Lower leg skin (tissue), 4 donors: Measurements from ENCODE around the gene SCAF8. TPM values are rescaled to one million over a fixed set of nuclear protein-coding genes. Genes with fewer than 3 reads are reported as not detected.

Experiments
- DNase-seq, 2 donors: peaks; one replicate each; pipeline ENCODE4 v3.0.0-alpha.2; 2019; ENCODE audit warnings: low spot score in 2 of 2
- H3K4me3 ChIP-seq: fragments of 200-600 bp; sonication (generic); 2 replicates; pipeline ENCODE4 v1.5.1; 2017; ENCODE audit warnings: mild to moderate bottlenecking, low read depth; ENCODE audit not compliant: poor library complexity, severe bottlenecking
- POLR2A ChIP-seq, 2 donors: fragments of 450-650 bp; IDR thresholded peaks; one replicate each; pipeline ENCODE4 v1.6.1; 2016 to 2017; ENCODE audit warnings: antibody characterized with exemption in 2 of 2, mild to moderate bottlenecking in 1 of 2, moderate library complexity in 1 of 2
- WGBS, 2 donors: methylation state at CpG; one replicate each; pipeline ENCODE4 v1.1.5; 2018; 5-methylcytosine and 5-hydroxymethylcytosine counted together
- intact Hi-C: fragments of 100-400 bp; cut with DNase I; formaldehyde crosslinking; loops from one replicate; pipeline ENCODE4 v1.15.0; 2023; ENCODE audit warnings: low total_unique reads
- total RNA-seq, 4 donors: library from RNA; depleted of rRNA; stranded (reverse); fragments of >200 nt; gene quantifications; one replicate each; pipeline ENCODE4 v1.1.0, GENCODE V29; 2016
- TF ChIP-seq, protein P1 (sequence below), 3 donors: fragments of 450-650 bp; IDR thresholded peaks; one replicate each; pipeline ENCODE4 v1.5.1; 2016; ENCODE audit warnings: antibody characterized with exemption in 3 of 3, mild to moderate bottlenecking in 3 of 3, moderate library complexity in 2 of 3

SCAF8 gene
- total RNA-seq, 4 donors from 2014 or later = 31.4 to 45.3 (median 41.3) TPM

GRCh38 chr6:154824076-154824475 is 90.9 kb downstream of the SCAF8 start:
- DNase-seq = no peak
- WGBS, 2 donors = 7 to 13% methylated on average over 4 of the region's 4 CpGs
- no peak for TF ChIP-seq POLR2A (IDR thresholded peaks at IDR 0.05)
- TF ChIP-seq, protein P1, sequence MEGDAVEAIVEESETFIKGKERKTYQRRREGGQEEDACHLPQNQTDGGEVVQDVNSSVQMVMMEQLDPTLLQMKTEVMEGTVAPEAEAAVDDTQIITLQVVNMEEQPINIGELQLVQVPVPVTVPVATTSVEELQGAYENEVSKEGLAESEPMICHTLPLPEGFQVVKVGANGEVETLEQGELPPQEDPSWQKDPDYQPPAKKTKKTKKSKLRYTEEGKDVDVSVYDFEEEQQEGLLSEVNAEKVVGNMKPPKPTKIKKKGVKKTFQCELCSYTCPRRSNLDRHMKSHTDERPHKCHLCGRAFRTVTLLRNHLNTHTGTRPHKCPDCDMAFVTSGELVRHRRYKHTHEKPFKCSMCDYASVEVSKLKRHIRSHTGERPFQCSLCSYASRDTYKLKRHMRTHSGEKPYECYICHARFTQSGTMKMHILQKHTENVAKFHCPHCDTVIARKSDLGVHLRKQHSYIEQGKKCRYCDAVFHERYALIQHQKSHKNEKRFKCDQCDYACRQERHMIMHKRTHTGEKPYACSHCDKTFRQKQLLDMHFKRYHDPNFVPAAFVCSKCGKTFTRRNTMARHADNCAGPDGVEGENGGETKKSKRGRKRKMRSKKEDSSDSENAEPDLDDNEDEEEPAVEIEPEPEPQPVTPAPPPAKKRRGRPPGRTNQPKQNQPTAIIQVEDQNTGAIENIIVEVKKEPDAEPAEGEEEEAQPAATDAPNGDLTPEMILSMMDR (IDR thresholded peaks at IDR 0.05) = no peak
- intact Hi-C loops = no loop called here
- H3K4me3 ChIP-seq = no peak overlapping the region

- no peak for DNase-seq
- no peak overlapping the region for H3K4me3 ChIP-seq
- WGBS, 2 donors = 81 to 89% methylated on average over 1 of the region's 1 CpG
- TF ChIP-seq POLR2A (IDR thresholded peaks at IDR 0.05) = no peak
- TF ChIP-seq, protein P1 (IDR thresholded peaks at IDR 0.05) = no peak
- intact Hi-C loops = no loop called here
These were observed 96.8 kb downstream of the SCAF8 start for GRCh38 chr6:154829970-154830369.

GRCh38 chr6:154830771-154831170 is 97.6 kb downstream of the SCAF8 start:
- WGBS, 2 donors = 76 to 80% methylated on average over 4 of the region's 4 CpGs
- DNase-seq = no peak
- no peak overlapping the region for H3K4me3 ChIP-seq
- TF ChIP-seq, protein P1 (IDR thresholded peaks at IDR 0.05) = no peak
- no peak for TF ChIP-seq POLR2A (IDR thresholded peaks at IDR 0.05)
- intact Hi-C loops = no loop called here

GRCh38 chr6:154835307-154835706 is 102.1 kb downstream of the SCAF8 start:
- DNase-seq = no peak
- WGBS, 2 donors = 46 to 48% methylated on average over 4 of the region's 4 CpGs
- no peak for TF ChIP-seq POLR2A (IDR thresholded peaks at IDR 0.05)
- TF ChIP-seq, protein P1 (IDR thresholded peaks at IDR 0.05) = no peak
- intact Hi-C loops = no loop called here
- H3K4me3 ChIP-seq = no peak overlapping the region

DNA sequence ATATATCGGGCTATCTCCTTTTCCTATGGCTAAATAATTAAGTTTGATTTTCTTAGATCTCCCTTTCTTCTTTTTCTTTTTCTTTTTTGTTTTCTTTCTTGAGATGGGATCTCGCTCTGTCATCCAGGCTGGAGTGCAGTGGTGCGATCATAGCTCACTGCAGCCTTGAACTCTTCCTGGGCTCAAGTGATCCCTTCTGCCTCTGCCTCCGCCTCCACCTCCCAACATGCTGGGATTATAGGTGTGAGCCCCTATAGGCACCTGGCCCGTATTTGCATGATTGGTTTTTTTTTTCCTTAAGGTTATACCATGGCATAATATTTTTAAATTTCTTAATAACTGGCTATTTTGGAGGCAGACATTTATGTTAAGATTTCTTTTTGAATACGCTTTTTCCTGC is 106.3 kb downstream of the SCAF8 start:
- H3K4me3 ChIP-seq = no peak overlapping the region
- 94 to 99% methylated on average over 6 of the region's 6 CpGs for WGBS, 2 donors
- TF ChIP-seq, protein P1 (IDR thresholded peaks at IDR 0.05) = no peak
- TF ChIP-seq POLR2A (IDR thresholded peaks at IDR 0.05) = no peak
- no peak for DNase-seq
- intact Hi-C loops = no loop called here

- TF ChIP-seq, protein P1 (IDR thresholded peaks at IDR 0.05) = no peak
- TF ChIP-seq POLR2A (IDR thresholded peaks at IDR 0.05) = no peak
- WGBS, 2 donors = 93% methylated on average over 6 of the region's 6 CpGs
- intact Hi-C loops = no loop called here
- H3K4me3 ChIP-seq = no peak overlapping the region
- no peak for DNase-seq
These were observed 107.1 kb downstream of the SCAF8 start for GRCh38 chr6:154840363-154840762.
